Loucy (cell line): ENCODE data around the gene CAMK1G.

Source experiments
- CTCF ChIP-seq: fragments of 200-600 bp; sonication (generic); conservative IDR thresholded peaks from 2 replicates; pipeline ENCODE4 v1.5.1; 2014; ENCODE audit warnings: mild to moderate bottlenecking, antibody characterized with exemption, low read length
- EZH2phosphoT487 ChIP-seq: fragments of 200-600 bp; IDR thresholded peaks from 2 replicates; pipeline ENCODE4 v1.6.1; 2018; ENCODE audit warnings: antibody characterized with exemption, mild to moderate bottlenecking, moderate library complexity, borderline replicate concordance

GRCh38 chr1:209594440-209594839, 10.9 kb downstream of the CAMK1G start:
- TF ChIP-seq CTCF (no peak), EZH2phosphoT487 (no peak)
